HG03520 (cell line): ENCODE results near the gene NEDD9.

Experiments used
- ATAC-seq: cut with Tn5 transposase; IDR thresholded peaks from one replicate; pipeline ENCODE4 v1.9.1; 2021; ENCODE audit warnings: mild to moderate bottlenecking, moderate library complexity; ENCODE audit not compliant: unreplicated experiment

The NEDD9 gene

GRCh38 chr6:11263291-11263775 is 30.9 kb upstream of the NEDD9 start:
- no peak for ATAC-seq

- no peak for ATAC-seq
Observed at GRCh38 chr6:11262242-11262641, 29.8 kb upstream of the NEDD9 start.

GRCh38 chr6:11260249-11261038 is 28.0 kb upstream of the NEDD9 start:
- ATAC-seq = no peak

GRCh38 chr6:11258260-11259237 is 26.1 kb upstream of the NEDD9 start:
- no peak for ATAC-seq

- no peak for ATAC-seq
Observed at GRCh38 chr6:11255610-11256009, 23.1 kb upstream of the NEDD9 start.

- ATAC-seq = no peak
Observed at GRCh38 chr6:11253594-11253993, 21.1 kb upstream of the NEDD9 start.

GRCh38 chr6:11251553-11252360 is 19.3 kb upstream of the NEDD9 start:
- ATAC-seq = no peak

GRCh38 chr6:11250108-11250507 is 17.6 kb upstream of the NEDD9 start:
- no peak for ATAC-seq

- no peak for ATAC-seq
Observed at GRCh38 chr6:11248974-11249761, 16.7 kb upstream of the NEDD9 start.

GRCh38 chr6:11246722-11247121 is 14.3 kb upstream of the NEDD9 start:
- no peak for ATAC-seq

- ATAC-seq = no peak
Observed at GRCh38 chr6:11245381-11246256, 13.2 kb upstream of the NEDD9 start.

GRCh38 chr6:11244387-11245126 is 12.1 kb upstream of the NEDD9 start:
- no peak for ATAC-seq

- ATAC-seq = no peak
Observed at GRCh38 chr6:11243861-11244260, 11.4 kb upstream of the NEDD9 start.

GRCh38 chr6:11242711-11243110 is 10.2 kb upstream of the NEDD9 start:
- ATAC-seq = no peak

GRCh38 chr6:11241793-11242201 is 9.3 kb upstream of the NEDD9 start:
- no peak for ATAC-seq

- no peak for ATAC-seq
Observed at GRCh38 chr6:11241154-11241792, 8.8 kb upstream of the NEDD9 start.

- no peak for ATAC-seq
Observed at GRCh38 chr6:11237956-11238355, 5.5 kb upstream of the NEDD9 start.

GRCh38 chr6:11237428-11237827 is 5.0 kb upstream of the NEDD9 start:
- no peak for ATAC-seq
